ENCODE data around the gene SARS1. TPM values are rescaled to one million over a fixed set of nuclear protein-coding genes. Genes with fewer than 3 reads are reported as not detected.

Gene SARS1
- total and polyA plus RNA-seq, 2 of the 8 experiments (the other 6 are each of a cell fraction or from before 2014, with no cell fraction given): 83.1 to 146 TPM

DNA sequence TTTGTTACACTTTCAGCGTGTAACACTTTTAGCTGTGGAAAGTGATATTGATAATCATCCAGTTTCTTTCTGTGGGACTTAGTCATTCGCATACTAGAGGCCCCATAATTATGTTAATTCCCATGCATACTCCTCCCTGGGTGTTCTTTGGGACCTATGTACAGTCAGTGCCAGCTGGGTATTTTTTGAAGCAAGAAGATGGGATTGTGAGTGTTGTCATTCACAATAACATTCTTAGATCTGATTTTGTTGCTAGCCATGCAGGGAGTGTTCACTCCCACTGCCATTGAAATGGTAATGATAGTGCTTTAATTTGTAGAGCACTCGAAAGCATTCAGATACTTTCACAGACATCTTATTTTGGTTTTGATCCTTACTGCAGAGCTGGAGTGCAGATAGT, 11.6 kb downstream of the SARS1 start (continued):
- TF ChIP-seq, protein P1, sequence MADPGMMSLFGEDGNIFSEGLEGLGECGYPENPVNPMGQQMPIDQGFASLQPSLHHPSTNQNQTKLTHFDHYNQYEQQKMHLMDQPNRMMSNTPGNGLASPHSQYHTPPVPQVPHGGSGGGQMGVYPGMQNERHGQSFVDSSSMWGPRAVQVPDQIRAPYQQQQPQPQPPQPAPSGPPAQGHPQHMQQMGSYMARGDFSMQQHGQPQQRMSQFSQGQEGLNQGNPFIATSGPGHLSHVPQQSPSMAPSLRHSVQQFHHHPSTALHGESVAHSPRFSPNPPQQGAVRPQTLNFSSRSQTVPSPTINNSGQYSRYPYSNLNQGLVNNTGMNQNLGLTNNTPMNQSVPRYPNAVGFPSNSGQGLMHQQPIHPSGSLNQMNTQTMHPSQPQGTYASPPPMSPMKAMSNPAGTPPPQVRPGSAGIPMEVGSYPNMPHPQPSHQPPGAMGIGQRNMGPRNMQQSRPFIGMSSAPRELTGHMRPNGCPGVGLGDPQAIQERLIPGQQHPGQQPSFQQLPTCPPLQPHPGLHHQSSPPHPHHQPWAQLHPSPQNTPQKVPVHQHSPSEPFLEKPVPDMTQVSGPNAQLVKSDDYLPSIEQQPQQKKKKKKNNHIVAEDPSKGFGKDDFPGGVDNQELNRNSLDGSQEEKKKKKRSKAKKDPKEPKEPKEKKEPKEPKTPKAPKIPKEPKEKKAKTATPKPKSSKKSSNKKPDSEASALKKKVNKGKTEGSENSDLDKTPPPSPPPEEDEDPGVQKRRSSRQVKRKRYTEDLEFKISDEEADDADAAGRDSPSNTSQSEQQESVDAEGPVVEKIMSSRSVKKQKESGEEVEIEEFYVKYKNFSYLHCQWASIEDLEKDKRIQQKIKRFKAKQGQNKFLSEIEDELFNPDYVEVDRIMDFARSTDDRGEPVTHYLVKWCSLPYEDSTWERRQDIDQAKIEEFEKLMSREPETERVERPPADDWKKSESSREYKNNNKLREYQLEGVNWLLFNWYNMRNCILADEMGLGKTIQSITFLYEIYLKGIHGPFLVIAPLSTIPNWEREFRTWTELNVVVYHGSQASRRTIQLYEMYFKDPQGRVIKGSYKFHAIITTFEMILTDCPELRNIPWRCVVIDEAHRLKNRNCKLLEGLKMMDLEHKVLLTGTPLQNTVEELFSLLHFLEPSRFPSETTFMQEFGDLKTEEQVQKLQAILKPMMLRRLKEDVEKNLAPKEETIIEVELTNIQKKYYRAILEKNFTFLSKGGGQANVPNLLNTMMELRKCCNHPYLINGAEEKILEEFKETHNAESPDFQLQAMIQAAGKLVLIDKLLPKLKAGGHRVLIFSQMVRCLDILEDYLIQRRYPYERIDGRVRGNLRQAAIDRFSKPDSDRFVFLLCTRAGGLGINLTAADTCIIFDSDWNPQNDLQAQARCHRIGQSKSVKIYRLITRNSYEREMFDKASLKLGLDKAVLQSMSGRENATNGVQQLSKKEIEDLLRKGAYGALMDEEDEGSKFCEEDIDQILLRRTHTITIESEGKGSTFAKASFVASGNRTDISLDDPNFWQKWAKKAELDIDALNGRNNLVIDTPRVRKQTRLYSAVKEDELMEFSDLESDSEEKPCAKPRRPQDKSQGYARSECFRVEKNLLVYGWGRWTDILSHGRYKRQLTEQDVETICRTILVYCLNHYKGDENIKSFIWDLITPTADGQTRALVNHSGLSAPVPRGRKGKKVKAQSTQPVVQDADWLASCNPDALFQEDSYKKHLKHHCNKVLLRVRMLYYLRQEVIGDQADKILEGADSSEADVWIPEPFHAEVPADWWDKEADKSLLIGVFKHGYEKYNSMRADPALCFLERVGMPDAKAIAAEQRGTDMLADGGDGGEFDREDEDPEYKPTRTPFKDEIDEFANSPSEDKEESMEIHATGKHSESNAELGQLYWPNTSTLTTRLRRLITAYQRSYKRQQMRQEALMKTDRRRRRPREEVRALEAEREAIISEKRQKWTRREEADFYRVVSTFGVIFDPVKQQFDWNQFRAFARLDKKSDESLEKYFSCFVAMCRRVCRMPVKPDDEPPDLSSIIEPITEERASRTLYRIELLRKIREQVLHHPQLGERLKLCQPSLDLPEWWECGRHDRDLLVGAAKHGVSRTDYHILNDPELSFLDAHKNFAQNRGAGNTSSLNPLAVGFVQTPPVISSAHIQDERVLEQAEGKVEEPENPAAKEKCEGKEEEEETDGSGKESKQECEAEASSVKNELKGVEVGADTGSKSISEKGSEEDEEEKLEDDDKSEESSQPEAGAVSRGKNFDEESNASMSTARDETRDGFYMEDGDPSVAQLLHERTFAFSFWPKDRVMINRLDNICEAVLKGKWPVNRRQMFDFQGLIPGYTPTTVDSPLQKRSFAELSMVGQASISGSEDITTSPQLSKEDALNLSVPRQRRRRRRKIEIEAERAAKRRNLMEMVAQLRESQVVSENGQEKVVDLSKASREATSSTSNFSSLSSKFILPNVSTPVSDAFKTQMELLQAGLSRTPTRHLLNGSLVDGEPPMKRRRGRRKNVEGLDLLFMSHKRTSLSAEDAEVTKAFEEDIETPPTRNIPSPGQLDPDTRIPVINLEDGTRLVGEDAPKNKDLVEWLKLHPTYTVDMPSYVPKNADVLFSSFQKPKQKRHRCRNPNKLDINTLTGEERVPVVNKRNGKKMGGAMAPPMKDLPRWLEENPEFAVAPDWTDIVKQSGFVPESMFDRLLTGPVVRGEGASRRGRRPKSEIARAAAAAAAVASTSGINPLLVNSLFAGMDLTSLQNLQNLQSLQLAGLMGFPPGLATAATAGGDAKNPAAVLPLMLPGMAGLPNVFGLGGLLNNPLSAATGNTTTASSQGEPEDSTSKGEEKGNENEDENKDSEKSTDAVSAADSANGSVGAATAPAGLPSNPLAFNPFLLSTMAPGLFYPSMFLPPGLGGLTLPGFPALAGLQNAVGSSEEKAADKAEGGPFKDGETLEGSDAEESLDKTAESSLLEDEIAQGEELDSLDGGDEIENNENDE (IDR thresholded peaks at IDR 0.05; ENCODE audit: insufficient replicate concordance, low read length): no peak
- TF ChIP-seq SP1 (IDR thresholded peaks at IDR 0.05; ENCODE audit: low read depth, low read length) (no peak), SAP30 (IDR thresholded peaks at IDR 0.05; ENCODE audit: insufficient read depth, insufficient replicate concordance, low read length) (no peak), TCF12 (IDR thresholded peaks at IDR 0.05; ENCODE audit: low read depth, low read length) (no peak), SIN3A (conservative IDR thresholded peaks at IDR 0.05 in 1 of 2, IDR thresholded peaks at IDR 0.05 in 1 of 2; ENCODE audit: low read depth in 1 of 2, low read length in 2 of 2) (no peak), ZNF274 (IDR thresholded peaks at IDR 0.05; ENCODE audit: borderline replicate concordance, extremely low read depth, low read length) (no peak), PHF8 (conservative IDR thresholded peaks at IDR 0.05; ENCODE audit: low read depth, low read length) (no peak), TAF1 (IDR thresholded peaks at IDR 0.05; ENCODE audit: low read depth, low read length) (no peak)
- TF ChIP-seq, protein P2, sequence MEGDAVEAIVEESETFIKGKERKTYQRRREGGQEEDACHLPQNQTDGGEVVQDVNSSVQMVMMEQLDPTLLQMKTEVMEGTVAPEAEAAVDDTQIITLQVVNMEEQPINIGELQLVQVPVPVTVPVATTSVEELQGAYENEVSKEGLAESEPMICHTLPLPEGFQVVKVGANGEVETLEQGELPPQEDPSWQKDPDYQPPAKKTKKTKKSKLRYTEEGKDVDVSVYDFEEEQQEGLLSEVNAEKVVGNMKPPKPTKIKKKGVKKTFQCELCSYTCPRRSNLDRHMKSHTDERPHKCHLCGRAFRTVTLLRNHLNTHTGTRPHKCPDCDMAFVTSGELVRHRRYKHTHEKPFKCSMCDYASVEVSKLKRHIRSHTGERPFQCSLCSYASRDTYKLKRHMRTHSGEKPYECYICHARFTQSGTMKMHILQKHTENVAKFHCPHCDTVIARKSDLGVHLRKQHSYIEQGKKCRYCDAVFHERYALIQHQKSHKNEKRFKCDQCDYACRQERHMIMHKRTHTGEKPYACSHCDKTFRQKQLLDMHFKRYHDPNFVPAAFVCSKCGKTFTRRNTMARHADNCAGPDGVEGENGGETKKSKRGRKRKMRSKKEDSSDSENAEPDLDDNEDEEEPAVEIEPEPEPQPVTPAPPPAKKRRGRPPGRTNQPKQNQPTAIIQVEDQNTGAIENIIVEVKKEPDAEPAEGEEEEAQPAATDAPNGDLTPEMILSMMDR (IDR thresholded peaks at IDR 0.05; ENCODE audit: control extremely low read depth in 1 of 3, insufficient read depth in 1 of 3, low read depth in 1 of 3, low read length in 3 of 3): no peak
